HUES64 (cell line): ENCODE measurements around the gene KLF2.

Source experiments
- H3K27ac ChIP-seq: 2 replicates; pipeline ENCODE4 v1.7.0; 2013; ENCODE audit warnings: low read depth, low read length, inconsistent platforms
- H3K27me3 ChIP-seq: 2 replicates; pipeline ENCODE4 v1.6.1; 2013; ENCODE audit warnings: mild to moderate bottlenecking, low read length; ENCODE audit not compliant: insufficient read depth
- H3K36me3 ChIP-seq: 2 replicates; pipeline ENCODE4 v1.6.1; 2013; ENCODE audit warnings: mild to moderate bottlenecking, low read length; ENCODE audit not compliant: insufficient read depth
- H3K4me1 ChIP-seq: 2 replicates; pipeline ENCODE4 v1.6.1; 2013; ENCODE audit warnings: mild to moderate bottlenecking, low read length, moderate library complexity; ENCODE audit not compliant: insufficient read depth
- H3K4me3 ChIP-seq: 2 replicates; pipeline ENCODE4 v1.5.1; 2013; ENCODE audit warnings: mild to moderate bottlenecking, low read length, moderate library complexity
- H3K9ac ChIP-seq: 2 replicates; pipeline ENCODE4 v1.6.1; 2013; ENCODE audit warnings: mild to moderate bottlenecking, low read depth, low read length
- H3K9me3 ChIP-seq: 2 replicates; pipeline ENCODE4 v1.6.1; 2013; ENCODE audit warnings: low read depth, low read length; ENCODE audit not compliant: insufficient read depth
- WGBS: fragments of 150-250, 120-280 bp; methylation state at CpG from one replicate; pipeline ENCODE4 v1.1.7; 2013; ENCODE audit warnings: missing lambda C conversion rate; 5-methylcytosine and 5-hydroxymethylcytosine counted together

The KLF2 gene

DNA sequence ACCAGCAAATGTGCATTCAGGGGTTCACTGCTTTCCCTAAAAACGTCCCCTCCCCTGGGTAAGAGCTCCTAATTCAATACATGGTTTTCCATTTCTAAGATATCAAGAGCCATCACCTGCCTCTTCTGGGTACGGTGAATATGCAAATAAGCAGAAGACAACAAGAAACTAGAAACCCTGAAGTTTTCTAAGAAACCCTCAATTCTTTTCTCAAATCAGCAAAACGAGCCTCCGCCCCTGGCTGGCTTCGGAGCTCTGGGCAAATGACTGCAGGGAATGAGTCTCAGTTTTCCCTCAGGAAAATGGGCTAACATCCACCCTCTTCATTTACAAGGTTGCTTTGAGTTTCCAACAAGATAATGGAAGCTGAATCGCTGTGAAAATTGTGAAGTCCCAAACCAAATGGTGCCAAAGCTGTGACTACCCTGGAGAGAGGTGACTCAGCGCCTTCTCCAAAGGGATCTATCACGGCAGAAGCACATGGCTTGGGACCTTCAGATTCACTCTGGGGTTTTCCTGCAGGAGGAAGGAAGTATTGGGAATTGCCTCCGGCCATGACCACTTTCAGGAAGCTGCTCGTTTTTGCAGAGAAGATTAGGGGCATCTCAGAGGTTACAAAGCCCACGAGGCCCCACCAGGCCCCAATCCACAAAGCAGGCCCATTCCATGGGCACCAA is 26.6 kb downstream of the KLF2 start:
- Histone ChIP-seq H3K9me3 (no peaks in the 10 kb centered on the region), H3K27me3 (no peaks in the 10 kb centered on the region), H3K27ac (no peak overlapping the region), H3K4me1 (no peaks in the 10 kb centered on the region), H3K36me3 (no peaks in the 10 kb centered on the region), H3K4me3 (no peak overlapping the region), H3K9ac (0 out of 2 replicates have a peak overlapping the region, but pooled peaks have one; percentile 8)
- 80% methylated on average over 11 of the region's 11 CpGs for WGBS

DNA sequence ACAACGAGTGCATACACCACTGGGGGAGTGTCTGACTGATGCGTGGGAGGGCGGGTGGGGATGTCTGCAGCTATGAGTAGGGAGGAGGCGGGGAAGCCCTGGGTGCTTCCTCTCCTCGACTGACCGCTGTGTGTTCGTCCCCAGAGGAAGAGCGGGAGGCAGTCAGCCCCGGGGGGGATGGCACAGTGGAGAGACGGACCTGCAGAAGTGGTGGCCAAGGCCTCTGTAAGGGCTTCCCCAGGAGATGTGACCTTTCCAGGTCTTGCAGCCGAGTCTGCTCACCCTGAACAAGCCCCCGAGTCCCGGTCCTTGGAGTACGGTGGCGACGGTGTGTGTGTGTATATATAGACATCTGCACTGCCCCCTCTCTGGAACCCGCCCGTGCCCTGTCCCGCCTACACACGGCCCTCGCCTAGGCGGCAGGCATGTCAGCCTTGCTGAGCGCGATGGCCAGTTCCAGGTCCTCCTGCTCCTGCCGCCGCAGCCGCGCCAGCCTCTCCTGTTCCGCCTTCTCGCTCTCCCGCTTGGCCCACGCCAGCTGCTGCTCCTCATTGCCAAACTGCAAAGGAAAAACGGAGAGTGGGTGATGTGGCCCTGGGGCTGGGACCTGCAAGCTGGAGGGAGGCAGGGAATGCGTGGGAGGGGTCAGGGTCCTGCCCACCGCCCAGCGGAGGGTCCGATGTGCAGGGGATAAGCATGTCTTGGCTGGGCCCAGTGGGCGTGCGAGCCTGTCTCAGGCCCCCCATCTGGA is 30.8 kb downstream of the KLF2 start:
- Histone ChIP-seq H3K36me3 (peaks cover 3% of the 10 kb centered on the region; the same call in 1 of the 2 replicates), H3K9ac (no peak overlapping the region), H3K4me1 (no peaks in the 10 kb centered on the region), H3K4me3 (no peak overlapping the region), H3K9me3 (no peaks in the 10 kb centered on the region), H3K27me3 (no peaks in the 10 kb centered on the region), H3K27ac (no peak overlapping the region)
- 88% methylated on average over 39 of the region's 39 CpGs for WGBS

DNA sequence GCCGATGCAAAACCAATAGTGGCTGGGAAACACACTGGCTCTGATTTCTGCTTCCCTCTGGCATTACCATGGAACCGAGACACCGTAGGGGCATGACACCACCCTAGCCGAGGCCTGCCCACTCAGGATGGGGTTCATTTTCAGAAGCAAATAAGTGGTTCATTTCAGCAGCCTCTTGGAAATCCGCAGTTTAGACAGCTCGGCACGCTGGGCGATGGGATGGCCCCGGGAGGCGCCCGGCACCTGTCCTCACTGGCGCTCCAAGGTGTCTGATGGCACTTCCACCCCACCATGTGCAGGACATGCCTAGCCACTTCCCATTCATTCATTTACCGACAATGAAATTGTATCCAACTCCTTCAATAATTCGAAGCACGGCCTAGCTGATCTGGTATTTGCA is 33.8 kb downstream of the KLF2 start:
- Histone ChIP-seq H3K4me3 (no peak overlapping the region), H3K36me3 (peaks cover 3% of the 10 kb centered on the region; the same call in 1 of the 2 replicates), H3K27ac (no peak overlapping the region), H3K27me3 (no peaks in the 10 kb centered on the region), H3K9ac (no peak overlapping the region), H3K4me1 (no peaks in the 10 kb centered on the region), H3K9me3 (no peaks in the 10 kb centered on the region)
- 96% methylated on average over 15 of the region's 15 CpGs for WGBS

DNA sequence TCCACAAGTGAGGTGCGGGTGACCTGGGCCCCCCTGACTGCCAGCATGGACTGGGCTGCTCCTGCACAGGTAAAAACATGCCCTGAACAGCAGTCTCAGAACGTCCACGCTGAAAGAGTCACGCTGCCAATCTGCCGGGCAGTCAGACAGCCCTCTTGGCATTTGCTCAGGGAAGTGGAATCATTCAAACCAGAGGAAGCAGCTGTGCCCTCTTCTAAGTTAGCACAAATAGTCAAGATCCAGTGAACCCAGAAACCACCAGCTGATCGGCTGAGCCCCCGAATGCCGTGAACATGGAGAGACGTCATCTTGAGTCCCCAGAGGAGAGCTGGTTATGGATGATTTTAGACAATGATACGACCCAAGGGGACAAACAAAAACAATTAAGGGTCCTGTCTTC is 34.4 kb downstream of the KLF2 start:
- H3K9ac ChIP-seq, result no peak overlapping the region
- H3K4me3 ChIP-seq, result no peak overlapping the region
- H3K9me3 ChIP-seq, result no peaks in the 10 kb centered on the region
- no peak overlapping the region for H3K27ac ChIP-seq
- WGBS, result 96% methylated on average over 10 of the region's 10 CpGs
- H3K4me1 ChIP-seq, result no peaks in the 10 kb centered on the region
- peaks cover 3% of the 10 kb centered on the region; the same call in 1 of the 2 replicates for H3K36me3 ChIP-seq
- no peaks in the 10 kb centered on the region for H3K27me3 ChIP-seq

DNA sequence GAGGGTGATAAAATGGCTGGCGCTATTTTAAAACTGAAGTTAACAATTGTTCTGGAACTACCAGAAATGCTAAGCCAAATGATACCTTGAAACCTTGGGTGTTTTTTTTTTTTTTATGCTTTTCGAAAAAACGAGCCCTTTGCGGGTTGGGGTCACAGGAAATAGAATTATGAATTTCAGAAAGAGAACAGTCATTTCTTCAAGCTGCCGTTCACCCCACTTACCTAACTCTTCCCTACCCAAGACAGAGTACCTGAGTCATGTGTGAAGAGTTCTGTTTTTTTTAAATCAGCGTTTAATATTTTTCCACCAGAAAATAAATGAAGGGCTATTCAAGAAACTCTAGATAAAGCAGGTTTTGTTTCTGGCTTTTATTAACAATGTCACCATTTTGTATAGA is 35.3 kb downstream of the KLF2 start:
- H3K9ac ChIP-seq, result no peak overlapping the region
- no peaks in the 10 kb centered on the region for H3K4me1 ChIP-seq
- H3K4me3 ChIP-seq, result no peak overlapping the region
- H3K27me3 ChIP-seq, result no peaks in the 10 kb centered on the region
- no peak overlapping the region for H3K27ac ChIP-seq
- H3K9me3 ChIP-seq, result no peaks in the 10 kb centered on the region
- peaks cover 3% of the 10 kb centered on the region; the same call in 1 of the 2 replicates for H3K36me3 ChIP-seq
- WGBS, result 93% methylated on average over 4 of the region's 6 CpGs

DNA sequence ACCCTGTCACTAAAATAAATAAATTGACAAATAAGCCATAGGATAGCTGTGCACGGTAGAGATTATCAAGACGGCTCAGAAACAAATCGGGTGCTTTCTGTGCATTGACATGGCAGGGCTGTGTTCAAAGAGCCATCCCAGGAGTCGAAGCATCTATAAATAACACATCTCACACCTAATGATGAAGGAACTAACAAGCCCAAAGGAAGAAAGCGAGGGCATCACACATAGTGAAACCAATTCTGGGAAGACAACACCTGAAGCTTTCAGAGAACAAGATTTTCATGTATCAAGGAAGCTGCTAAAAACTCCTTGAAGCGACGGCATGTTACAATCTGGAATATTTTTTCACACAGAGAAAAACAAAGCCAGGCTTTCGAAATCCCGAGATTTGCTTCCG is 36.1 kb downstream of the KLF2 start:
- WGBS, result 94% methylated on average over 10 of the region's 10 CpGs
- Histone ChIP-seq H3K36me3 (peaks cover 3% of the 10 kb centered on the region; the same call in 1 of the 2 replicates), H3K4me1 (no peaks in the 10 kb centered on the region), H3K27ac (no peak overlapping the region), H3K9me3 (no peaks in the 10 kb centered on the region), H3K27me3 (no peaks in the 10 kb centered on the region), H3K4me3 (no peak overlapping the region), H3K9ac (no peak overlapping the region)

DNA sequence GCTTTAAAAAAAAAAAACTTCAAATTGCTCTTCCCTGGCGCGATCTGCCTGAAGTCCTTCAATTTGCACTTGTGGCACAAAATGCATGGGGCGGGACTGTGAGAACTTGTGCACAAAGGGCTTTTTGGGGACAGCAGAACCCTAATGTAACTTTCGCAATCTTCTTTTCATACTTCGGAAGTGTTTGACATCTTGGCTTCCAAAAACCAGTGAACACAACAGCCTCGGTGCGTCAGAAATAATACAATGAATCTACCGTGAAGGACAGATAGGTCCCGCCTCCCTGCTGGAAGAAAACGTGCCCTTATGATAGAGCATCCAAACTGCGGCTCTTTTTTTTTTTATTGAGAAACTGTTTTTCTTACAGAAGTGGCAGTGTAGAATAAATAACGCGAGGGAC is 36.6 kb downstream of the KLF2 start:
- Histone ChIP-seq H3K36me3 (peaks cover 3% of the 10 kb centered on the region; the same call in 1 of the 2 replicates), H3K27me3 (no peaks in the 10 kb centered on the region), H3K9me3 (no peaks in the 10 kb centered on the region), H3K4me3 (no peak overlapping the region), H3K9ac (no peak overlapping the region), H3K27ac (no peak overlapping the region), H3K4me1 (peaks cover 2% of the 10 kb centered on the region)
- 91% methylated on average over 13 of the region's 13 CpGs for WGBS

DNA sequence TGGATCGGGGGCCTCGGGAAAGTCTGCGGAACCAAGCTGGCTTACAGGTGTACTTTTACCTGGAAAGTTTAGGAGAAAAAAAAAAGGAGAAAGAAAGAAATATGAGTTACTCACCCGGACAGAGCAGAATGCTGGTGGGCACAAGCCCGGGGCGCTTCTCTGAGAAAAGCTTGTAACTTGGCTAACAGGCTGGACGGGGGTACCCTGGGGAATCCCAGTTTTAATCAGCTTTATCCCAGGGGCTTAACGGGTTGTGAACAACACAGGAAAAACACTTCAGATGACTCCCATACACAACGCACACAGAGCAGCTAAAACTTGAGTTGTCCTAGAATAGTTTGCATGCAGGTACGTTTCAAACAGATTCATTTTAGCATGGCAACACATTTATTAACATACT is 37.3 kb downstream of the KLF2 start:
- Histone ChIP-seq H3K27ac (no peak overlapping the region), H3K27me3 (no peaks in the 10 kb centered on the region), H3K4me1 (peaks cover 9% of the 10 kb centered on the region), H3K9me3 (no peaks in the 10 kb centered on the region), H3K4me3 (no peak overlapping the region), H3K9ac (no peak overlapping the region), H3K36me3 (peaks cover 3% of the 10 kb centered on the region; the same call in 1 of the 2 replicates)
- 92% methylated on average over 10 of the region's 10 CpGs for WGBS

DNA sequence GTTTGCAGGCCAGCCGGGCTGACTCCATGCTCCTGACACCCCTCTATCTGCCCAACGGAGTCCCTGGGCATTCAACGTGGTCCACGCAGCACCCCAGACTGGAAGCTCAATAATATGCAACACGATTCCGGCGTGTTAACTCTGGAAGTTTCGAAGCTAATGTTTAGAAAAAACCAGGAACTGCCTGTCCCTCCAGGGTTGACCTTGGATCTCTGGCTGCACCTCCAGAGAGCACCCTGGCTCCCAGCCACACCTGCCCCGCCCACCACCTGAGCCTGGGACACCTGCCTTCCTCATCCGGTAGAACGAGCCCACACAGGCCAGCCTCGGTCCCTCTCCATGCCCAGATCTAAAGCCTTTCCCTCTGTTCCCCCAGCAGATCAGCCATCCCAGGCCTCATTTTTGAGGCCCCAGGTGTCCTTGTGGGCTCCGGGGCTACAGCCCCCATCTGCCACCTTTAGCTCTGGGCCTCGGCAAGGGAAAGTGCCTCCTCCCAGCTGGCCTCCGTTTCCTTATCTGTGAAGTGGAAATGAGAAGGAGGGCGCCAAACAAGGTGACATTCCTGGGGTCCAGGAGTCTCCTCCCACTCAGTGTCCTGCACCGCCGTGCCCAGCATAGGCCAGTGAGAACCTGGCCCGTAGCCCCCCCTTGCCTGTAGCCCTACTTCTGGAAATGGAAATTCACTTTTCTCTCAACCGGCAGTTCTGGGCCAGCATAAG is 38.7 kb downstream of the KLF2 start:
- Histone ChIP-seq H3K27ac (no peak overlapping the region), H3K27me3 (no peaks in the 10 kb centered on the region), H3K36me3 (peaks cover 3% of the 10 kb centered on the region; the same call in 1 of the 2 replicates), H3K4me3 (no peak overlapping the region), H3K9ac (no peak overlapping the region), H3K9me3 (no peaks in the 10 kb centered on the region), H3K4me1 (peaks cover 11% of the 10 kb centered on the region)
- WGBS, result 88% methylated on average over 20 of the region's 20 CpGs

DNA sequence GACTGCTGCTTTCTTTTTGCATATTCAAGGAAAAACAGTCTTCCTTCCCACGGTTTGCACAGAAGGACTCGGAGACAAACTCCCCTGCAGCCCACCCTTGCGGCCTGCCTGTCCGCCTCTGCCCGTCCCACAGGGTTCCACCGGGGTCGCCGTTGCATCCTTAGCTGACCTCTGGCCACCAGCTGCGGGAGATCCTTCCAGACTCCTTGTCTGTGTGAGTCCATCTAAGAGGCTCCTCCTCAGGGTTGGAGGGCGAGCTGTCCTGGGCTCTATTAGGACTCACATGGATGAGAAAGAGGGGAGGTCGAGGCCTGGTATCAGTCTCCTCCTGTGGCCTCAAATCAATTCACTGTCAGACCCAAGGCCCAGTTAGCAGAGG is 39.2 kb downstream of the KLF2 start:
- H3K27ac ChIP-seq, result no peak overlapping the region
- H3K4me1 ChIP-seq, result peaks cover 11% of the 10 kb centered on the region
- WGBS, result 87% methylated on average over 11 of the region's 11 CpGs
- no peak overlapping the region for H3K4me3 ChIP-seq
- no peaks in the 10 kb centered on the region for H3K27me3 ChIP-seq
- no peak overlapping the region for H3K9ac ChIP-seq
- H3K9me3 ChIP-seq, result no peaks in the 10 kb centered on the region
- H3K36me3 ChIP-seq, result peaks cover 3% of the 10 kb centered on the region; the same call in 1 of the 2 replicates

DNA sequence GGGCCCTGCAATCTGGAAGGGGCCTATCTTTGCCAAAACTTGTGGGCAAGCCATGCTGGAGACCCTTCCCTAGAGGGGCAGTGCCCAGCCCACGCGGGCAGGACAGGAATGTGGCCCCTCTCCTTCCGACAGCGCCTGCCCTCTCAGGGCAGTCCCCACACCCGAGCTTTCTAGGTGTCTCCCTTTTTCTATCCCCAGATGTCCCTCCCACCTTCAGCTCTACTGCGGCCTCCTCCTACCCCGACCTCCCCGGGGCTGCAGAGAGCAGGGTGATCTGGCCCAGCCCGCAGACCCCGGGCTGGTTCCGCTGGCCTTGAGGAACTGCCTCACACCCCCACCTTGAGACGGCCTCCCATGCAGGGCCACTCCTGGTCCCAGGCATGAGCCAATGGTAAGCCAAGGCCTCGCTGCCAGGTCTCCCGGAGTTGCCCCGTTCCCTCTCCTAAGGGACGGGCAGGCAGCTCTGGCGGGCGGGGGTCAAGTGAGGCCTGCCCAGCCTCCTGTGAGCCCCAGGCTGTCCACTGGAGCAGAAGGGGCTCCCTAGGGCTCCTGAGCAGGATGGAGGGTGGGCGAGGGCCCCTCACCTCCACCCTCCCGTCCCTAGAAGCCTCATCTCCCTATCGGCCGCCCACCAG is 39.7 kb downstream of the KLF2 start:
- peaks cover 11% of the 10 kb centered on the region for H3K4me1 ChIP-seq
- no peak overlapping the region for H3K27ac ChIP-seq
- H3K27me3 ChIP-seq, result no peaks in the 10 kb centered on the region

More for the DNA sequence above, 39.7 kb downstream of the KLF2 start:
- Histone ChIP-seq H3K36me3 (peaks cover 3% of the 10 kb centered on the region; the same call in 1 of the 2 replicates), H3K9ac (no peak overlapping the region), H3K9me3 (no peaks in the 10 kb centered on the region), H3K4me3 (no peak overlapping the region)
- WGBS, result 92% methylated on average over 22 of the region's 22 CpGs
